CD4-positive, alpha-beta T cell (primary cell): ENCODE results near the gene ADAM22. TPM values are rescaled to one million over a fixed set of nuclear protein-coding genes. Genes with fewer than 3 reads are reported as not detected.

Experiments
- ATAC-seq: fragments of 200-7000 bp; cut with Tn5 transposase; one replicate; pipeline ENCODE4 v1.10.0; 2022; ENCODE audit warnings: mild to moderate bottlenecking; ENCODE audit not compliant: poor library complexity
- CTCF ChIA-PET: fragments of 350-600 bp; sonication (Branson Sonifier 250); formaldehyde crosslinking; loops from one replicate; lab custom pipeline; 2021; ENCODE audit warnings: antibody characterized with exemption, inconsistent platforms; lab: Charles Lee
- POLR2A ChIA-PET: fragments of 350-600 bp; sonication (Branson Sonifier 250); formaldehyde crosslinking; loops from one replicate; lab custom pipeline; 2021; ENCODE audit warnings: antibody characterized with exemption, inconsistent platforms; lab: Charles Lee
- DNase-seq, 14 experiments: peaks; one replicate each; pipeline ENCODE4 v3.0.0-alpha.2; 2013 to 2020; ENCODE audit warnings: mixed read lengths in 2 of 14
- H3K27ac ChIP-seq, 2 donors: one replicate each; pipeline versions ENCODE4 v1.5.1 to v1.7.0; 2013; ENCODE audit warnings: low read length in 2 of 2, low read depth in 1 of 2, mild to moderate bottlenecking in 1 of 2
- H3K27me3 ChIP-seq, 2 experiments: 1 replicate in 1 of 2; 2 replicates in 1 of 2; pipeline versions ENCODE4 v1.6.1 to v1.7.0; 2013; ENCODE audit warnings: low read length in 2 of 2, control low read depth in 1 of 2, mild to moderate bottlenecking in 1 of 2, moderate library complexity in 1 of 2; ENCODE audit not compliant: insufficient read depth in 2 of 2, control insufficient read depth in 1 of 2
- H3K36me3 ChIP-seq: one replicate; pipeline ENCODE4 v1.6.1; 2013; ENCODE audit warnings: low read length, control low read depth; ENCODE audit not compliant: insufficient read depth
- H3K4me1 ChIP-seq: one replicate; pipeline ENCODE4 v1.6.1; 2013; ENCODE audit warnings: low read length, control low read depth; ENCODE audit not compliant: insufficient read depth
- H3K4me3 ChIP-seq: one replicate; pipeline ENCODE4 v1.5.1; 2013; ENCODE audit warnings: mild to moderate bottlenecking, low read length, moderate library complexity
- H3K9me3 ChIP-seq, 2 experiments: 1 replicate in 1 of 2; 2 replicates in 1 of 2; pipeline versions ENCODE4 v1.6.1 to v1.7.0; 2013; ENCODE audit warnings: low read length in 2 of 2, mild to moderate bottlenecking in 2 of 2, control low read depth in 1 of 2, moderate library complexity in 1 of 2; ENCODE audit not compliant: control insufficient read depth in 1 of 2, insufficient read depth in 1 of 2
- H3K27ac Mint-ChIP-seq: one replicate; pipeline ENCODE4 v1.8.0; 2020; ENCODE audit warnings: mixed read lengths
- H3K27me3 Mint-ChIP-seq: one replicate; pipeline ENCODE4 v1.8.0; 2021; ENCODE audit warnings: mixed read lengths
- H3K36me3 Mint-ChIP-seq: one replicate; pipeline ENCODE4 v1.8.0; 2021; ENCODE audit warnings: low read depth, mixed read lengths
- H3K4me1 Mint-ChIP-seq: one replicate; pipeline ENCODE4 v1.8.0; 2021; ENCODE audit warnings: low read depth, mixed read lengths
- H3K4me3 Mint-ChIP-seq: one replicate; pipeline ENCODE4 v1.8.0; 2020; ENCODE audit warnings: mild to moderate bottlenecking, mixed read lengths
- H3K9me3 Mint-ChIP-seq: one replicate; pipeline ENCODE4 v1.8.0; 2020; ENCODE audit warnings: mixed read lengths
- intact Hi-C, 2 experiments: fragments of 100-400 bp; cut with DNase I in 1 of 2; cut with micrococcal nuclease in 1 of 2; formaldehyde crosslinking; loops; one replicate each; pipeline versions ENCODE4 v1.15.1 to v1.9.0; 2023 to 2025; cut with DNase I, micrococcal nuclease
- total RNA-seq, 174 experiments: library from RNA in 2 of 174; stranded (reverse) in 2 of 174; gene quantifications; one replicate each; pipeline ENCODE4 v1.2.3 and lab custom pipeline; 2021 to 2026
- TF ChIP-seq, protein P1 (sequence below): fragments of 200-600 bp; IDR thresholded peaks from one replicate; pipeline ENCODE4 v1.8.0; 2022; ENCODE audit warnings: antibody characterized with exemption, mild to moderate bottlenecking

Gene ADAM22
- total RNA-seq, 2 experiments from 2014 or later: 0.60 to 0.64 TPM

DNA sequence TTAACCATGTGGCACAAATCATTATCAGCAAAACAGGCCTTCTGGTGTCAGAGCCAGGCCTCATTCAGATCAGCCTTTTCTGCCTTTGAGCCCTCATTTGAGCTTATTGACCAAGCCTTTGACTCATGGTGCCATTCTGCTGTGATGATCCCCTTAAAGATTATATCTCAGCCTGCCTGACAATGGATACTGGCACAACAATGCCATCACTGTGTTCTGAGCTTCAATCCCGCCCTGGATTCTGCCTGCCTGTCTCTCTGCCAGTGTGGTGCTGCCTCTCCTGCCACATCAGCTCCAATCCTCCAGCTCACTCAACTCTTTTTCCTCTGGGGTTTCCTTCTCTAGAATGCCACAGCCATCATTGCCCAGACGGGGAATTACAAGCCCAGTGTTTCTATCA is 233.2 kb downstream of the ADAM22 start:
- no peaks in the 10 kb centered on the region for H3K9me3 ChIP-seq
- H3K36me3 ChIP-seq: no peaks in the 10 kb centered on the region
- ChIA-PET POLR2A (no interaction called here), CTCF (no interaction called here)
- H3K4me3 ChIP-seq: no peak overlapping the region
- H3K27me3 Mint-ChIP-seq: no peaks in the 10 kb centered on the region
- ATAC-seq: no peak
- no peaks in the 10 kb centered on the region for H3K9me3 Mint-ChIP-seq
- TF ChIP-seq, protein P1, sequence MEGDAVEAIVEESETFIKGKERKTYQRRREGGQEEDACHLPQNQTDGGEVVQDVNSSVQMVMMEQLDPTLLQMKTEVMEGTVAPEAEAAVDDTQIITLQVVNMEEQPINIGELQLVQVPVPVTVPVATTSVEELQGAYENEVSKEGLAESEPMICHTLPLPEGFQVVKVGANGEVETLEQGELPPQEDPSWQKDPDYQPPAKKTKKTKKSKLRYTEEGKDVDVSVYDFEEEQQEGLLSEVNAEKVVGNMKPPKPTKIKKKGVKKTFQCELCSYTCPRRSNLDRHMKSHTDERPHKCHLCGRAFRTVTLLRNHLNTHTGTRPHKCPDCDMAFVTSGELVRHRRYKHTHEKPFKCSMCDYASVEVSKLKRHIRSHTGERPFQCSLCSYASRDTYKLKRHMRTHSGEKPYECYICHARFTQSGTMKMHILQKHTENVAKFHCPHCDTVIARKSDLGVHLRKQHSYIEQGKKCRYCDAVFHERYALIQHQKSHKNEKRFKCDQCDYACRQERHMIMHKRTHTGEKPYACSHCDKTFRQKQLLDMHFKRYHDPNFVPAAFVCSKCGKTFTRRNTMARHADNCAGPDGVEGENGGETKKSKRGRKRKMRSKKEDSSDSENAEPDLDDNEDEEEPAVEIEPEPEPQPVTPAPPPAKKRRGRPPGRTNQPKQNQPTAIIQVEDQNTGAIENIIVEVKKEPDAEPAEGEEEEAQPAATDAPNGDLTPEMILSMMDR: no peak
- no peak overlapping the region for H3K27ac Mint-ChIP-seq
- no peak overlapping the region for H3K27ac ChIP-seq
- intact Hi-C loops: no loop called here
- H3K27me3 ChIP-seq: no peaks in the 10 kb centered on the region
- H3K36me3 Mint-ChIP-seq: no peaks in the 10 kb centered on the region
- no peak for DNase-seq
- no peaks in the 10 kb centered on the region for H3K4me1 Mint-ChIP-seq
- H3K4me3 Mint-ChIP-seq: no peak overlapping the region
- no peaks in the 10 kb centered on the region for H3K4me1 ChIP-seq

DNA sequence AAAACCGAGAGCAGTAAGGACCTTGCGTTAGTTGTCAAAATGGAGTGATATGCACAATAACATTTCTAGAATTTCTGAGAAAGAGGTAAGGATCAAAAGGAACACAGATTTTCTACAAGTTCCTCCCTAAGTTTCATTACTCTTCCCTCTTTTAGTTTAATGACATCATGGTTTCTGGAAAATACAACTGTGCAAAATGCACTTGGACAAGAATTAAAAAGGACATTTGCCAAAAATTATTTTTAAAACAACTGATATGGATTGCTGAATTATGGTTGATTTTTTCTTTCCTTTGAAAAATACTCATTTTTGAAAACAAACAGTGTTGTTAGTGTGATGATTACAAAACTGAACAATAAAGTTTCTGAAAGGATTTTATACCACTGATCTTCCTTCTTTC is 233.7 kb downstream of the ADAM22 start:
- Mint-ChIP-seq H3K4me3 (no peak overlapping the region), H3K27ac (no peak overlapping the region), H3K36me3 (no peaks in the 10 kb centered on the region), H3K9me3 (no peaks in the 10 kb centered on the region), H3K4me1 (no peaks in the 10 kb centered on the region), H3K27me3 (no peaks in the 10 kb centered on the region)
- H3K4me3 ChIP-seq: no peak overlapping the region
- DNase-seq (no peak), ATAC-seq (no peak)
- intact Hi-C loops: no loop called here
- CTCF ChIA-PET: no interaction called here
- H3K27ac ChIP-seq: no peak overlapping the region
- H3K4me1 ChIP-seq: no peaks in the 10 kb centered on the region
- POLR2A ChIA-PET: no interaction called here
- H3K27me3 ChIP-seq: no peaks in the 10 kb centered on the region
- TF ChIP-seq, protein P1: no peak
- H3K9me3 ChIP-seq: no peaks in the 10 kb centered on the region
- H3K36me3 ChIP-seq: no peaks in the 10 kb centered on the region

- Mint-ChIP-seq H3K27ac (no peak overlapping the region), H3K9me3 (no peaks in the 10 kb centered on the region), H3K27me3 (no peaks in the 10 kb centered on the region), H3K36me3 (no peaks in the 10 kb centered on the region), H3K4me3 (no peak overlapping the region), H3K4me1 (no peaks in the 10 kb centered on the region)
- Histone ChIP-seq H3K4me3 (no peak overlapping the region), H3K4me1 (no peaks in the 10 kb centered on the region), H3K9me3 (no peaks in the 10 kb centered on the region), H3K27ac (no peak overlapping the region), H3K36me3 (no peaks in the 10 kb centered on the region), H3K27me3 (no peaks in the 10 kb centered on the region)
- ATAC-seq (no peak), DNase-seq (peak in 3 of 14 experiments; percentile 2 to 7 (median 2))
- ChIA-PET POLR2A (no interaction called here), CTCF (interaction anchor here (0.6 to 1.1 kb wide), 2 partner anchors 8 to 51 kb away, joined by 3 read pairs; no protein-coding TSS in a partner anchor)
- TF ChIP-seq, protein P1: peak; percentile 66
- intact Hi-C loops: loop anchor here in 1 of 2 experiments (5.0 kb wide), 1 partner anchor 373 kb away; no protein-coding TSS in a partner anchor
These were observed 235.8 kb downstream of the ADAM22 start for GRCh38 chr7:88169717-88170320.
